Measurements from ENCODE around the gene DAAM2.

Gene DAAM2

DNA sequence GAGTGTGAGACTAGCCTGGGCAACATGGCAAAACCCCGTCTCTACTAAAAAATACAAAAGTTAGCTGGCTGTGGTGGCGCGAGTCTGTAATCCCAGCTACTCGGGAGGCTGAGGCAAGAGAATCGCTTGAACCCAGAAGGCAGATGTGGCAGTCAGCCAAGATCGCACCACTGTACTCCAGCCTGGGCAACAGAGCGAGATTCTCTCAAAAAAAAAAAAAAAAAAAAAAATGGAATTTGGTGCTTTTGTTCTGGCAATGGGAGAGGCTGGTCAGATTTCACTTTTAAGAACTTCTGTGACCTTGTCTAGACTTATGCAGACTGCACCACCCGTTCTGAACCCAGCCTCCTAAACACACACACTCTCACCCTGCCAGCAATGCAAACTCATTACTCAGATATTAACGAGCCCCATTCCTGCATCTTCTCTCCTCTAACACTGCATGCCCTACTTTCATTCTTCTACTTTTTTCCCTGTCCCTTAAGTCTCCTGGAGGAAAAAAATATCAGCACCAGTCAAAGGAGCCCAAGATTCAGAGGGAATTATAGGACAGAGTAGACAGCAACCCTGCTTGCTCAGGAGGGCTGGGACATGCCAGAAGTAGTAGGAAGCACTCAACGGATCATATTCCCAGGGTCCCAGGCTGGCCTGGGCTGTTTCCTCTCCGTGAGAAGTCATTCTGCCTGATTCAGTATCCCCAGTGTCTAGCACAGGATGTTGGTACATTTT is 137.7 kb downstream of the DAAM2 start:
- TF ChIP-seq NFIC (IDR thresholded peaks at IDR 0.05) = no peak
- TF ChIP-seq FOXM1 (IDR thresholded peaks at IDR 0.05; ENCODE audit: borderline replicate concordance, low read depth) = no peak
- TF ChIP-seq RAD21 (IDR thresholded peaks at IDR 0.05; ENCODE audit: low read depth) = no peak
- TF ChIP-seq, protein P1, sequence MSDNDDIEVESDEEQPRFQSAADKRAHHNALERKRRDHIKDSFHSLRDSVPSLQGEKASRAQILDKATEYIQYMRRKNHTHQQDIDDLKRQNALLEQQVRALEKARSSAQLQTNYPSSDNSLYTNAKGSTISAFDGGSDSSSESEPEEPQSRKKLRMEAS (IDR thresholded peaks at IDR 0.05) = no peak
- no peak for TF ChIP-seq TAF1 (IDR thresholded peaks at IDR 0.05; ENCODE audit: low read depth)
- TF ChIP-seq, protein P2, sequence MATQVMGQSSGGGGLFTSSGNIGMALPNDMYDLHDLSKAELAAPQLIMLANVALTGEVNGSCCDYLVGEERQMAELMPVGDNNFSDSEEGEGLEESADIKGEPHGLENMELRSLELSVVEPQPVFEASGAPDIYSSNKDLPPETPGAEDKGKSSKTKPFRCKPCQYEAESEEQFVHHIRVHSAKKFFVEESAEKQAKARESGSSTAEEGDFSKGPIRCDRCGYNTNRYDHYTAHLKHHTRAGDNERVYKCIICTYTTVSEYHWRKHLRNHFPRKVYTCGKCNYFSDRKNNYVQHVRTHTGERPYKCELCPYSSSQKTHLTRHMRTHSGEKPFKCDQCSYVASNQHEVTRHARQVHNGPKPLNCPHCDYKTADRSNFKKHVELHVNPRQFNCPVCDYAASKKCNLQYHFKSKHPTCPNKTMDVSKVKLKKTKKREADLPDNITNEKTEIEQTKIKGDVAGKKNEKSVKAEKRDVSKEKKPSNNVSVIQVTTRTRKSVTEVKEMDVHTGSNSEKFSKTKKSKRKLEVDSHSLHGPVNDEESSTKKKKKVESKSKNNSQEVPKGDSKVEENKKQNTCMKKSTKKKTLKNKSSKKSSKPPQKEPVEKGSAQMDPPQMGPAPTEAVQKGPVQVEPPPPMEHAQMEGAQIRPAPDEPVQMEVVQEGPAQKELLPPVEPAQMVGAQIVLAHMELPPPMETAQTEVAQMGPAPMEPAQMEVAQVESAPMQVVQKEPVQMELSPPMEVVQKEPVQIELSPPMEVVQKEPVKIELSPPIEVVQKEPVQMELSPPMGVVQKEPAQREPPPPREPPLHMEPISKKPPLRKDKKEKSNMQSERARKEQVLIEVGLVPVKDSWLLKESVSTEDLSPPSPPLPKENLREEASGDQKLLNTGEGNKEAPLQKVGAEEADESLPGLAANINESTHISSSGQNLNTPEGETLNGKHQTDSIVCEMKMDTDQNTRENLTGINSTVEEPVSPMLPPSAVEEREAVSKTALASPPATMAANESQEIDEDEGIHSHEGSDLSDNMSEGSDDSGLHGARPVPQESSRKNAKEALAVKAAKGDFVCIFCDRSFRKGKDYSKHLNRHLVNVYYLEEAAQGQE (IDR thresholded peaks at IDR 0.05; ENCODE audit: low read depth) = no peak
- TF ChIP-seq TCF12 (IDR thresholded peaks at IDR 0.05; ENCODE audit: low read depth) = no peak
- TF ChIP-seq EP300 (IDR thresholded peaks at IDR 0.05; ENCODE audit: borderline replicate concordance) = no peak
- TF ChIP-seq TEAD4 (IDR thresholded peaks at IDR 0.05) = no peak
- TF ChIP-seq USF1 (IDR thresholded peaks at IDR 0.05) = no peak
- TF ChIP-seq ZBTB7A (IDR thresholded peaks at IDR 0.05; ENCODE audit: low read depth) = no peak
- no peak for TF ChIP-seq CREB1 (IDR thresholded peaks at IDR 0.05; ENCODE audit: low read depth)
- TF ChIP-seq EGR1 (IDR thresholded peaks at IDR 0.05) = no peak
- no peak for TF ChIP-seq YY1 (IDR thresholded peaks at IDR 0.05; ENCODE audit: low read depth)
- no peak for TF ChIP-seq CEBPB (IDR thresholded peaks at IDR 0.05)

GRCh38 chr6:39930540-39930939 is 138.4 kb downstream of the DAAM2 start:
- TF ChIP-seq EGR1 (IDR thresholded peaks at IDR 0.05) (no peak), ZBTB7A (IDR thresholded peaks at IDR 0.05; ENCODE audit: low read depth) (no peak), TCF12 (IDR thresholded peaks at IDR 0.05; ENCODE audit: low read depth) (no peak), RAD21 (IDR thresholded peaks at IDR 0.05; ENCODE audit: low read depth) (no peak), NFIC (IDR thresholded peaks at IDR 0.05) (no peak), YY1 (IDR thresholded peaks at IDR 0.05; ENCODE audit: low read depth) (no peak), EP300 (IDR thresholded peaks at IDR 0.05; ENCODE audit: borderline replicate concordance) (no peak), CREB1 (IDR thresholded peaks at IDR 0.05; ENCODE audit: low read depth) (no peak), TEAD4 (IDR thresholded peaks at IDR 0.05) (no peak), TAF1 (IDR thresholded peaks at IDR 0.05; ENCODE audit: low read depth) (no peak)
- TF ChIP-seq, protein P1 (IDR thresholded peaks at IDR 0.05) = no peak
- TF ChIP-seq, protein P2 (IDR thresholded peaks at IDR 0.05; ENCODE audit: low read depth) = no peak

DNA sequence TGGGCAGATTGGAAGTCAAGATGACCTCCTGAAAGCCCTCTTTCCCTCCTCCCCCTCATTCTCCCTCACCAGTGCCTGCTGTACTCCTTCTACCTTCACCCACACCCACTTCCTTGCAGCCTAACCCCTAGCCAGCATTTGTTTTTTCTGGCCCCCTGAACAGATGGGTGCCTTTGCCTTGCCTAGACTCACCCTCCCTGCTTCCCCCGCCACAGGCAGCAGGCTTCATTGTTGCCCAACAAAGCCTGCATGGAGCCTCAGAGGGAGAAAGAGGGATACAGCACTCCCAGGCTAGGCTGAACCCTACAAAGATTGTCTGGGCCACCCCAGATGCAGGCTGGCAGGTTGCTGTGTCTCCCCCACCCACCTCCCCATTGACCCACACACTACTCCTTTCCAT is 139.4 kb downstream of the DAAM2 start:
- no peak for TF ChIP-seq EGR1 (IDR thresholded peaks at IDR 0.05)

DNA sequence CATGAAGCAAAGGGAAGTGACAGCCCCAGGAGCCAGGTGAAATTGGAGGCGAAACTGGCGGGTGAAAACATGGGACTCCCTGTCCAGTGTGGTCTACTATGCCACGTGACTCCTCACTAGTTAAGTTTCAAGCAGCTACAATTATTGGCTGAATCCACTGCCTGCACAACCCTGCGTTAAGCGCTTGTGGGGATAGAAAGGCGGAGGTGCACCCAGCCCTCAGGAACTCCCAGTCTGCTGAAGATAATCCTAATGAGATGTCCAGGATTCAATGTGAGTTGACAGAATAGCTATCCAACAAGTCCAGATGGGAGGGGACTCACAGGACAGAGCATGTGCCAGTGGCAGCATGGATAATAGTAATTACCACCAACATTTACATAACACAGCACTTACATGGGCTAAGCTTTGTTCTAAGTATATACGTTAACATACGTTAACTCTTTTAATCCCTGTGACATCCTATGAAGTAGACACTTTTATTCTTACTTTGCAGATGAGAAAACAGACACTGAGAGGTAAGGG is 140.3 kb downstream of the DAAM2 start:
- no peak for TF ChIP-seq FOXM1 (IDR thresholded peaks at IDR 0.05; ENCODE audit: borderline replicate concordance, low read depth)
- no peak for TF ChIP-seq TCF12 (IDR thresholded peaks at IDR 0.05; ENCODE audit: low read depth)
- TF ChIP-seq NFIC (IDR thresholded peaks at IDR 0.05) = no peak
- TF ChIP-seq CREB1 (IDR thresholded peaks at IDR 0.05; ENCODE audit: low read depth) = no peak
- no peak for TF ChIP-seq TEAD4 (IDR thresholded peaks at IDR 0.05)
- TF ChIP-seq, protein P2 (IDR thresholded peaks at IDR 0.05; ENCODE audit: low read depth) = no peak
- TF ChIP-seq USF1 (IDR thresholded peaks at IDR 0.05) = no peak
- TF ChIP-seq CEBPB (IDR thresholded peaks at IDR 0.05) = no peak
- TF ChIP-seq RAD21 (IDR thresholded peaks at IDR 0.05; ENCODE audit: low read depth) = no peak
- no peak for TF ChIP-seq EP300 (IDR thresholded peaks at IDR 0.05; ENCODE audit: borderline replicate concordance)
- no peak for TF ChIP-seq TAF1 (IDR thresholded peaks at IDR 0.05; ENCODE audit: low read depth)
